HG03378 (cell line): Measurements from ENCODE around the gene RECQL5.

Source experiments
- ATAC-seq: cut with Tn5 transposase; IDR thresholded peaks from one replicate; pipeline ENCODE4 v1.9.1; 2021; ENCODE audit warnings: mild to moderate bottlenecking, moderate library complexity; ENCODE audit not compliant: unreplicated experiment

The RECQL5 gene

GRCh38 chr17:75619506-75620431, 47.2 kb downstream of the RECQL5 start:
- no peak for ATAC-seq

GRCh38 chr17:75617675-75618074, 49.3 kb downstream of the RECQL5 start:
- no peak for ATAC-seq

- no peak for ATAC-seq
Observed at GRCh38 chr17:75617218-75617617, 49.7 kb downstream of the RECQL5 start.

GRCh38 chr17:75616521-75617122, 50.3 kb downstream of the RECQL5 start:
- ATAC-seq = no peak

GRCh38 chr17:75615301-75615700, 51.7 kb downstream of the RECQL5 start:
- ATAC-seq = no peak

DNA sequence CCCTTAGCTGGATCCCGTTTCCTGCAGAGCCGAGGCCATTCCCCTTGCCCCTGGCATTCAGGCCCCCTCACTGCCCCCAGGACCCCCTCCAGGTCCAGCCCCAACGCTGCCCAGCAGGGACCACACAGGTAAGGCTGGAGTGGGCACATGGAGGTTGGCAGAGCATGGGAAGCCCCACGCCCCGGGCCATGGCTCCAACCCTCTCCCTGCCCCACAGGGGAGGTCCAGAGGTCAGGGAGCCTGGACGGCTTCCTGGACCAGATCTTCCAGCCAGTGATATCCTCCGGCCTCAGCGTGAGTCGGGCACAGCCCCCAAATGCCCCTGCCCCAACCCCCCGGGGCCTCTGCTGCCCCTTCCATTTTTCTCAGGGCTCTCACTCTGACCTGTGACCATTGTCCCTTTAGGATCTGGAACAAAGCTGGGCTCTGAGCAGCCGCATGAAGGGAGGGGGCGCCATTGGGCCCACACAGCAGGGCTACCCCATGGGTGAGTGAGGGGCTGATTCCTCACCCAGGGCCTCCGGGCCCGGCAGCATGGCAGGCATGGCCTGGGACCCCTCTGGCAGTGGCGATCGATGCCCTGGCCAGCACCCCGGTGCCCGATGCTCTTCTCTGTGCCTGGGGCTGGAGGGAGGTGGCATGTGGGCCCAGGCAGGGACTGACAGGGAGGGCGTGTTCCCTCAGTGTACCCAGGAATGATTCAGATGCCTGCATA, 52.2 kb downstream of the RECQL5 start:
- ATAC-seq = no peak

DNA sequence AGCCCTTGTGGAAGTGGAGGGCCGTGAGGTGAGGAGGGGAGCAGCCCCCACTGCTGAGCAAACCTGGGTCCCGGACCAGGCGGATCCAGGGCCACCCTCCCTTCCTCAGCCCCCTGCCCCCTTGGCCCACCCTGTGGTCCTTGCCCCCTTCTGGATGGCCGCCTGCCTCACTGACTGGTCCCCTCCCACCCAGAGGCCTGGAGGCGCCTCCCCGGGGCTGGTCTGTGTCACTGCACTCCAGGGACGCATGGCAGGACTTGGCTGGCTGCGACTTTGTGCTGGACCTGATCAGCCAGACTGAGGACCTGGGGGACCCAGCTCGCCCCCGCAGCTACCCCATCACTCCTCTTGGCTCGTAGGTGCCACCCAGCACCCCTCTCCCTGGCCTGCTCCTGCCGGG, 52.9 kb downstream of the RECQL5 start:
- no peak for ATAC-seq

DNA sequence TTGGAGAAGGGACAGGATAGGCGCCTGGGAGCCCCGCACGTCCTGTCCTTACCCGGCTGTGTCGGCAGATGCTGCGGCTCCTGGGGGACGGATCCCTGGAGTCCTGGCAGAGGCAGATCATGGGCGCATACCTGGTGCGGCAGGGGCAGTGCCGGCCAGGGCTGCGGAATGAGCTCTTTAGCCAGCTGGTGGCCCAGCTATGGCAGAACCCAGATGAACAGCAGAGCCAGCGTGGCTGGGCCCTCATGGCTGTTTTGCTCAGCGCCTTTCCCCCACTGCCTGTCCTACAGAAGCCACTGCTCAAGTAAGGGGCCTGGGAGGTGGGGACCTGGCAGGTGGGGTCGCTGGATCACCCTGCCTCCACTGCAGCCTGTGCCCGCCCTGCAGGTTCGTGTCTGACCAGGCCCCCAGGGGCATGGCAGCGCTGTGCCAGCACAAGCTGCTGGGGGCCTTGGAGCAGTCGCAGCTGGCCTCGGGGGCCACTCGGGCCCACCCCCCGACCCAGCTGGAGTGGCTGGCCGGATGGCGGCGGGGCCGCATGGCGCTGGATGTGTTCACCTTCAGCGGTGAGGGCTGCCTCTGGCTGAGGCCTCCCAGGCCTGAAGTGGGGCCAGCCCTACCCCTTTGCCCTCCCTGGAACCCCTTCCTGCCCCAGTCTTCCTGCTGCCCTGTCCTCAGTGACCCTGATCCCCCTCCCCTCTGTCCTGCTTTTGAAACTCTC, 53.9 kb downstream of the RECQL5 start:
- ATAC-seq = no peak

DNA sequence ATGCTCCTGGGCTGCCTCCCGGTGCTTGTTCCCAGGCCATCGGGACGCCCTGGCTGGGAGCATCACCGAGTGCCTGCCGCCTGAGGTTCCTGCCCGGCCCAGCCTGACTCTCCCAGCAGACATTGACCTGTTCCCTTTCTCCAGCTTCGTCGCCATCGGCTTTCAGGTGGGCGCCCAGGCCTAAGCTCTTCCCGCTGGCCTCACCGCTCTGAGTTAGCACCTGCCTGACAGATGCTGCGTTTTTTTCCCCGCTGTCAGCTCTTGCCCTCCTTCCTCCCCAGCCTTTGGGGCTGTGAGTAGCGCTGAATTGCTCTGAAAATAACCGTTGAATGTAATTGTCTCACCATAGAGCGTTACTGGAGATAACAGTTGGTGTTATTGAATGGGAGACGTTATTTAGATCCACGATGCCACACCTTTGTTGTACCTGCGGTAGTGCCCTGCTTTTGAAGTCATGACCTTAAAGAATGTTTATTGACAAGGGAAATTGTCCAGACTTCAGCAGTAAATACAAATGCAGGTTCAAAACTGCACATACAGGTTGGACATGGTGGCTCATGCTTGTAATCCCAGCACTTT, 55.0 kb downstream of the RECQL5 start:
- no peak for ATAC-seq

DNA sequence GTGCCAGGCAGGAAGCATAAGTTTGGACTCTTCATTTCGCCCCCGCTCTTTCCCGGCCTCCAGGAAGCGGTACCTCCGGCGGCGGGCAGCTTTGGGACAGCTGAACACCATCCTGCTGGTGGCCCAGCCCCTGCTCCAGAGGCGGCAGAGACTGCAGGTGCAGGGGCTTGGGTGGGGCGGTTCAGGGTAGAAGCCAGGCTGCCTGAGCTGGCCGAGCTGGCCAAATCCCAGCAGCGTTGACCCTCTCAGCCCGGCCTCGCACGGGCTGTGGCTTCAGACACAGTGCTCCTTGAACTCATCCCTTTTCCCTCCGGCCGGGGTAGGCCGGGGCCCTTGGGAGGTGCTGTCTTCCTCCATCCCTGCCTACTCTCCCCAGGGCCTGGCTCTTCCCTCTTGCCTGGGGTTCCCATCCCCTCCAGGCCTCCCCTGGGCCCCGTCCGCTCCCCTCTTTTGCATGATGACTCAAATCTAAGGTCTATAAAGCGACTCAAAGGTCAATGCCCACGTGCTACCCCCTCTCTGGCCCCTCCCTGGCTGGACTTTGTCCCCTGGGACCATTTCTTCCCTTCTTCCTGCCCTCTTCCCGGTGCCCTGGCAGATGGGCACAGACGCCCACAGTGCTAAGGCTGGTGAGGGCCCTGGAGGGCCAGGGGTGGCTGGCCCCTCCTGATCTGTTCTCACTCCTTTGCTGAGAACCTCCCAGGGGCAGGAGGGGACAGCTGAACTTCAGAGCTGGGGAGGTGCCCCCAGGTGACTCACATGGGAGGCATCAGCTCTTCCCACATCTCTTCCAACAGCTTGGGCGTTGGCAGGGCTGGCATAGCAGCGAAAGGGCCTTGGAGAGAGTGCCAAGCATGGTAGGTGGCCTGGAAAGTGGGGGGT, 56.6 kb downstream of the RECQL5 start:
- no peak for ATAC-seq

- no peak for ATAC-seq
Observed at GRCh38 chr17:75607086-75607485, 59.9 kb downstream of the RECQL5 start.

DNA sequence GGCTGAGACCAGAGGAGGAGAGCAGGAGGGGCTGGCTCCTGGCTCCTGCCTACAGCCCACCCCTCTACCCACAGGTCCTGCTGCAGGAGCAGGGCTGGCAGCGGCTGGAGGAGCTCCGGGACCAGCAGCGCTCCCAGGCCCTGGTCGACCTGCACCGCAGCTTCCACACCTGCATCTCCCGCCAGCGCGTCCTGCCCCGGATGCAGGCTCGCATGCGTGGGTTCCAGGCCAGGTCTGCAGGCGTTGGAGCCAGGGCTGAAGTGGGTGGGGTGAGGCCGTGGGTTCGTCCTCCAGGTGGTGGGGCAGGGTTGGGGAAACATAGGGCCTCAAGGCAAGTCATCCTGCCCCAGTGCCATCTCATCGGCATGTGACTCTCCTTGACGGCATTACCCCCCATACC, 61.2 kb downstream of the RECQL5 start:
- no peak for ATAC-seq

- ATAC-seq = no peak
Observed at GRCh38 chr17:75604034-75604695, 62.8 kb downstream of the RECQL5 start.

GRCh38 chr17:75603123-75603522, 63.8 kb downstream of the RECQL5 start:
- ATAC-seq = no peak

DNA sequence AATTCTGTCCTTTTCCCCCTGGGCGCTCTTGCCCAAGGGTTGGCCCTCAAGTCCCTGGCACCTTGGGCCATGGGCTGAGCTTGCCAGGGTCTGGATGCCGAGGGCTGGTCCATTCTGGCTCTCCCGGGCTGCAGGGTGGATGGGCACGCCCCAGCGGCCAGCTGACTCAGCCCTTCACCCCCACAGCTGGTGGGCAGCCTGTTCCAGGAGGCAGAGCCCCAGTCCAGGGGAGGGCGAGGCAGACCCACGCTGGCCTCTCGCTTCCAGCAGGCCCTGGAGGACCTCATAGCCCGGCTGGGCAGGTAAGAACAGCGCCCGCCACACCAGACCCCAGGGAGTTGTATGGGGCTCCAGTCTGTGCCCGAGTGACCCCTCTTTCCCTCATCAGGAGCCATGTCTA, 64.3 kb downstream of the RECQL5 start:
- no peak for ATAC-seq

- ATAC-seq = no peak
Observed at GRCh38 chr17:75601057-75601987, 65.6 kb downstream of the RECQL5 start.

DNA sequence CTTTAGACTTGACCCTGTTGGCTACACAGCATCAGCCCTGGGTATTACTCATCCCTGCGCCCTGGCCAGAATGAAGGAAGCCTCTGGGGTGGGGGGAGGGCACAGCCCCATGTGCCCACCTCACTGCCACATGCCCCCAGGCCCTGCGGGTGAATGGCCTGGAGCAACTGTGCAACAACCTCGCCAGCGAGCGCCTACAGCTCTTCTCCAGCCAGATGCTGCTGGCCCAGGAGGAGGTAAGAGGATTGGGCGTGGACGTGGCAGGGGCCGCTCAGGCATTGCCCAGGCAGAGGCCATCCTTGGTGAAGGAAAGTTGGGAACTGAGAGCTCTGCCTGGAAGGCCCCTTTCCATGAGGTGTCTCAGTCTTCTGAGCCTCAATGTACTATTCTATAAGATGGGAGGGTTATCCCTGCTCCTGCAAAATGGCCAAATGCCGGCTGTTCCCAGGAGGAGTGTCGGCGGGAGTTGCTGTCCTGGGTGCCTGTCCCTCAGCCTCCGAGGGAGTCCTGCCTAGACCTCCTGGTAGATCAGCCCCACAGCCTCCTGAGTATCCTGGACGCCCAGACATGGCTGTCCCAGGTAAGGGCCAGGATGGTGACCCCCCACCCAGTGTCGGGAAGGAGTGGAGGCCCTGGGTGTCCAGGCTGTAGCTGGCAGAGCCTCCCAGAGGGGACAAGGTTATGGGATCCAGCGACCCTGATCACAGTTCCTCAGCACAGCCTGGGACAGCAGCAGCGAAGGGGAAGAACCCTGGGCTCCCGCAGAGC, 70.5 kb downstream of the RECQL5 start:
- no peak for ATAC-seq
